Osteoblast (primary cell): ENCODE results near the gene PACSIN2. TPM values are rescaled to one million over a fixed set of nuclear protein-coding genes. Genes with fewer than 3 reads are reported as not detected.

Source experiments
- DNase-seq: peaks from one replicate; pipeline ENCODE4 v3.0.0; 2011; ENCODE audit warnings: low spot score, mixed read lengths; ENCODE audit not compliant: insufficient read length; ENCODE audit errors: missing footprints
- H2AFZ ChIP-seq: 2 replicates; pipeline ENCODE4 v1.6.0; 2011; ENCODE audit warnings: mild to moderate bottlenecking, low read length
- H3K27ac ChIP-seq: 2 replicates; pipeline ENCODE4 v1.5.1; 2011; ENCODE audit warnings: mild to moderate bottlenecking, low read depth, low read length, moderate library complexity
- H3K27me3 ChIP-seq: 2 replicates; pipeline ENCODE4 v1.6.0; 2012; ENCODE audit warnings: mild to moderate bottlenecking, control low read depth, inconsistent platforms, low read length, moderate library complexity; ENCODE audit not compliant: insufficient read depth
- H3K36me3 ChIP-seq: 2 replicates; pipeline ENCODE4 v1.5.1; 2011; ENCODE audit warnings: mild to moderate bottlenecking, low read length, control low read depth, moderate library complexity; ENCODE audit not compliant: insufficient read depth
- H3K4me1 ChIP-seq: 2 replicates; pipeline ENCODE4 v1.5.1; 2011; ENCODE audit warnings: mild to moderate bottlenecking, low read length, control low read depth, moderate library complexity; ENCODE audit not compliant: insufficient read depth
- H3K4me2 ChIP-seq: 2 replicates; pipeline ENCODE4 v1.6.0; 2011; ENCODE audit warnings: mild to moderate bottlenecking, low read length; ENCODE audit not compliant: insufficient read depth
- H3K4me3 ChIP-seq: fragments of 200-600 bp; sonication (generic); 3 replicates; pipeline ENCODE4 v1.5.1; 2012; ENCODE audit warnings: mild to moderate bottlenecking, low read length, inconsistent platforms; ENCODE audit not compliant: insufficient read depth
- H3K79me2 ChIP-seq: 2 replicates; pipeline ENCODE4 v1.6.0; 2012; ENCODE audit warnings: mild to moderate bottlenecking, low read length, control low read depth, inconsistent platforms; ENCODE audit not compliant: insufficient read depth
- H3K9me3 ChIP-seq: 2 replicates; pipeline ENCODE4 v1.5.1; 2011; ENCODE audit warnings: low read depth, low read length, control low read depth
- H4K20me1 ChIP-seq: 2 replicates; pipeline ENCODE4 v1.6.0; 2012; ENCODE audit warnings: mild to moderate bottlenecking, low read length, control low read depth; ENCODE audit not compliant: insufficient read depth
- total RNA-seq: library from RNA; depleted of rRNA; stranded (reverse); fragments of >200 nt; gene quantifications from 2 replicates; pipeline ENCODE4 v1.2.3, GENCODE V29; 2012
- TF ChIP-seq, protein P1 (sequence below): IDR thresholded peaks from 2 replicates; pipeline ENCODE4 v1.5.1; 2011; ENCODE audit warnings: mild to moderate bottlenecking, low read depth, low read length, moderate library complexity; ENCODE audit errors: extremely low read depth

PACSIN2 gene
- total RNA-seq, 1 donor, result 38.0 TPM

DNA sequence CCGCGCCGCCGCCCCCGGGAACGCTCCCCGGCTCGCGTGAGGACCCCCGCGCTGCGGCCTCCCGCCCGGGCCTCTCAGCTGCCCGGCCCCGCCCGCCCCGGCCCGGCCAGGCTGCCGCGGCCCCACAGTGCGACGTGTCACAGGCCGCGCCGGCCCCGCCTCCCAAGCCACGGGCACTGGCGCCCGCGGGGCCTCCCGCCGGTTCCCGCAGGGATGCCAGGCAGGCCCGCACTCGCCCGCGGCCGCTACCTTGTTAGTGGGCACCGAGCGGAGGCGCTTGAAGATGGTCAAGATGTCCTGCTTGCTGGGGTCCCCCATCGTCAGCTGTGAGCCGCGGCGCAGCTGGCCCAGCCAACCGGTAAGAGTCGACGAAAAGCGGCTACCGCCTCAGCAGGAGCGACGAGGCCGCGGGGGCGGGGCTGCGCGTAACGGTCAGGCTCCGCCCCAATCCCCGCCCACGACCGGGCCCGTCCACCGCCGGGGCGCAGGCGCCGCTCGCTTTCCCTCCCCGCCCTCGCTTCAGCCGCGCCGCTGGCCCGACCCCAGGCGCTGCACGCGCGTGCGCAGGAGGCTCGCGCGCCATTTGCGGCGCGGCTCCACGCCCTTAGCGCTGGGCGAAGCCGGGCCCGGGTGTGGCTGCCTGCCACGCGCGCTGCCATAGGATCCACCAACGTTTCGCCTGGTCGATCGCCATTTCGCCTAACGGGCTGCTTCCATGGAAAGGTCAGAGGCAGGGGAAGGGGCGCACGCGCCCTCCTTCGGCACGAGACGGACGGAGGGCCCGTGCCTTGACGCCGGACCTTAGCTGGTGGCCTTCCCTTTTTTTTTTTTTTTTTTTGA, 157.9 kb downstream of the PACSIN2 start, which contains the start of gene ARFGAP3:
ARFGAP3 (minus strand) TSS at position 409 of the 840 bp plus-strand sequence; CDS start at position 318, 91 bp downstream.
- peak within 1 kb of the TSS; percentile 87 for H2AFZ ChIP-seq
- TF ChIP-seq, protein P1, sequence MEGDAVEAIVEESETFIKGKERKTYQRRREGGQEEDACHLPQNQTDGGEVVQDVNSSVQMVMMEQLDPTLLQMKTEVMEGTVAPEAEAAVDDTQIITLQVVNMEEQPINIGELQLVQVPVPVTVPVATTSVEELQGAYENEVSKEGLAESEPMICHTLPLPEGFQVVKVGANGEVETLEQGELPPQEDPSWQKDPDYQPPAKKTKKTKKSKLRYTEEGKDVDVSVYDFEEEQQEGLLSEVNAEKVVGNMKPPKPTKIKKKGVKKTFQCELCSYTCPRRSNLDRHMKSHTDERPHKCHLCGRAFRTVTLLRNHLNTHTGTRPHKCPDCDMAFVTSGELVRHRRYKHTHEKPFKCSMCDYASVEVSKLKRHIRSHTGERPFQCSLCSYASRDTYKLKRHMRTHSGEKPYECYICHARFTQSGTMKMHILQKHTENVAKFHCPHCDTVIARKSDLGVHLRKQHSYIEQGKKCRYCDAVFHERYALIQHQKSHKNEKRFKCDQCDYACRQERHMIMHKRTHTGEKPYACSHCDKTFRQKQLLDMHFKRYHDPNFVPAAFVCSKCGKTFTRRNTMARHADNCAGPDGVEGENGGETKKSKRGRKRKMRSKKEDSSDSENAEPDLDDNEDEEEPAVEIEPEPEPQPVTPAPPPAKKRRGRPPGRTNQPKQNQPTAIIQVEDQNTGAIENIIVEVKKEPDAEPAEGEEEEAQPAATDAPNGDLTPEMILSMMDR, result no peak
- peak within 1 kb of the TSS; percentile 83 for H3K27ac ChIP-seq
- H3K4me3 ChIP-seq, result peak within 1 kb of the TSS; percentile 98
- H3K36me3 ChIP-seq, result peaks cover 6% of the 10 kb centered on the region
- peaks cover 13% of the 10 kb centered on the region for H3K4me1 ChIP-seq
- H3K27me3 ChIP-seq, result no peaks in the 10 kb centered on the region
- H3K9me3 ChIP-seq, result no peaks in the 10 kb centered on the region
- peak; percentile 100 for DNase-seq
- H4K20me1 ChIP-seq, result peaks cover 25% of the 10 kb centered on the region
- peak within 1 kb of the TSS; percentile 83 for H3K4me2 ChIP-seq
- peaks cover 45% of the 10 kb centered on the region for H3K79me2 ChIP-seq

DNA sequence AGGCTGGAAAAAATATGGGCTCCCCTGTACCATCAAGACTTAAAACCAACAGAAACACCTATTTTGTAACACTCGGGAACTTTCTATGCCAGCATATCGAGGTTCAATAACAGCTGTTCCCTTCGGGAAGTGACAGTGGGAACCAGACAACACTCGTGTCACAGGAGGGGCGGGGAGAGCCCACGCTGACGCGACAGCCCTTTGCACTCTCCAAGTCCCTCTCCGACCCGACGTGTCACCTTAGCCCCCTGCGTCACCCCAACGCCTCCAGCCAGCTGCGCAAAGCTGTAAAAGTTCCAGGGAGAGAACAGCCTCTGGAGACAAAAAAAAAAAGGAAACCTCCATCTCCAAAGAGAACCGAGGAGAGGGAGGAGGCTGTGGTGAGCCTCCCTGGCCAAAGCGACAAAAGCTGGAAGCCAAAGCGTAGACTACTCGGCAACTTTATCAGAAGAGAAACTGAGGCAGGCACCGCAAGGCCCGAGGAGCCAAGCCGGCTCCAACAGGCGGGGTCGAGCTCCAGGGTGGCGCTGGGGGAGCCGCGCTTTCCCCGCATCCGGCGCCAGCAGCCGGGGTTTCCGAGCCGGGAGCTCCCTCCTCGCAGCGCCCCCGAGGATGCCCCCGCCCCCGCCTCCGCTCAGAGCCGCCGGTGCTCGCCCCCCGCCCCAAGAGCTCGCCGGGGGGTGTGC, 158.6 kb downstream of the PACSIN2 start:
- Histone ChIP-seq H2AFZ (peak overlapping the region; percentile 4), H3K9me3 (no peaks in the 10 kb centered on the region), H3K27me3 (no peaks in the 10 kb centered on the region), H3K79me2 (peaks cover 53% of the 10 kb centered on the region), H3K27ac (peak overlapping the region; percentile 83), H3K4me2 (peak overlapping the region; percentile 83), H3K4me3 (peak overlapping the region; percentile 98), H3K36me3 (peaks cover 6% of the 10 kb centered on the region), H4K20me1 (peaks cover 33% of the 10 kb centered on the region), H3K4me1 (peaks cover 12% of the 10 kb centered on the region)
- DNase-seq, result peak; percentile 72
- TF ChIP-seq, protein P1, result no peak

DNA sequence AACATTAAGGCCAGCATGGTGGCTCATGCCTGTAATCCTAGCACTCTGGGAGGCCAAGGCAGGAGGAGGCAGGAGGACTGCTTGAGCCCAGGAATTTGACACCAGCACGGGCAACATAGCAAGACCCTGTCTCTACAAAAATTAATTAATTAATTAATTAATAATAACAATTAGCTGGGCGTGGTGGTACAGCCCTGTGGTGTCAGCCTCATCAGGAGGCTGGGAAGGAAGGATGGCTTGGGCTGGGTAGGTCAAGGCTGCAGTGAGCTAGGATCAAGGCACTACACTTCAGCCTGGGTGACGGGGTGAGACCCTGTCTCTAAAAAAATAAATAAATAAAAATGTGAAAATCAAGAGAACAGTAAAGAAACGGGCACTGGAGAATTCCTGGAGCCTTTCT, 159.2 kb downstream of the PACSIN2 start:
- peak overlapping the region; percentile 98 for H3K4me3 ChIP-seq
- TF ChIP-seq, protein P1, result no peak
- peak overlapping the region; percentile 83 for H3K4me2 ChIP-seq
- no peaks in the 10 kb centered on the region for H3K27me3 ChIP-seq
- H3K9me3 ChIP-seq, result no peaks in the 10 kb centered on the region
- H3K36me3 ChIP-seq, result peaks cover 6% of the 10 kb centered on the region
- H3K79me2 ChIP-seq, result peaks cover 59% of the 10 kb centered on the region
- peak; percentile 73 for DNase-seq
- no peak overlapping the region for H2AFZ ChIP-seq
- peaks cover 12% of the 10 kb centered on the region for H3K4me1 ChIP-seq
- peak overlapping the region; percentile 83 for H3K27ac ChIP-seq
- peaks cover 39% of the 10 kb centered on the region for H4K20me1 ChIP-seq

DNA sequence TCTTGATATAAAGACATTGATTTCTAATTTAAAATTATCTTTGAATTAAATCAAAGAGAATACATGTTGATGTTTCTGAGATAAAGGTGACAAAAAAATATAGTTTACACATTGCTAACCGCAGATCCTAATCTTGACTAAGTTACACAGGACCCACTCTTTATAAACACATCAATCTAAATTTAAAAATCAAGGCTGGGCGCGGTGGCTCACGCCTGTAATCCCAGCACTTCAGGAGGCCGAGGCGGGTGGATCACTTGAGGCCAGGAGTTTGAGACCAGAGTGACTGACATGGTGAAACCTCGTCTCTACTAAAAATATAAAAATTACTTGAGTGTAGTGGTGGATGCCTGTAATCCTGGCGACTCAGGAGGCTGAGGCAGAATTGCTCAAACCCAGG, 159.7 kb downstream of the PACSIN2 start:
- Histone ChIP-seq H4K20me1 (peaks cover 43% of the 10 kb centered on the region), H3K4me2 (peak overlapping the region; percentile 83), H3K27ac (peak overlapping the region; percentile 83), H3K79me2 (peaks cover 64% of the 10 kb centered on the region), H3K9me3 (no peaks in the 10 kb centered on the region), H3K27me3 (no peaks in the 10 kb centered on the region), H3K36me3 (peaks cover 6% of the 10 kb centered on the region), H3K4me3 (peak overlapping the region; percentile 98), H3K4me1 (peaks cover 12% of the 10 kb centered on the region), H2AFZ (no peak overlapping the region)
- DNase-seq, result no peak
- TF ChIP-seq, protein P1, result no peak
